HepG2 (cell line): ENCODE measurements around the gene PAQR5. TPM values are rescaled to one million over a fixed set of nuclear protein-coding genes. Genes with fewer than 3 reads are reported as not detected.

Source experiments
- HHEX ChIP-seq: IDR thresholded peaks from 2 replicates; pipeline ENCODE4 v1.6.1; 2016; ENCODE audit warnings: control low read depth
- polyA plus RNA-seq, 8 experiments: library from polyadenylated mRNA; depleted of rRNA in 3 of 8; stranded (reverse) in 7 of 8; unstranded in 1 of 8; fragments of >200 nt; fragmentation: Illumina TruSeq in 4 of 8; extraction: Trizol in 4 of 8; gene quantifications; 2 replicates each; pipeline versions ENCODE4 v1.2.1 to v1.2.3, GENCODE V29; 2011 to 2016; ENCODE audit warnings: low read depth in 4 of 8, missing spikeins in 1 of 8, mixed read lengths in 1 of 8; ENCODE audit not compliant: insufficient read depth in 1 of 8
- total RNA-seq, 5 experiments: library from RNA; depleted of rRNA; stranded (reverse); fragments of >200 nt; fragmentation: Illumina TruSeq; extraction: Trizol; gene quantifications; 2 replicates each; pipeline ENCODE4 v1.2.3, GENCODE V29; 2016; ENCODE audit warnings: low read depth in 1 of 5

Gene PAQR5
- total and polyA plus RNA-seq, 2 of the 13 experiments (the other 11 are each of a cell fraction or from before 2014, with no cell fraction given): 0.53 to 1.3 TPM

- TF ChIP-seq HHEX (CRISPR knock-in tag): no peak
- TF ChIP-seq, all 625 proteins: peak for 9
Measured at GRCh38 chr15:69456208-69457166, 157.8 kb downstream of the PAQR5 start (continued).

Other genes with a start within 250 kb of the PAQR5 start
- gene GLCE, start 138.3 kb upstream of the PAQR5 start, total RNA-seq (2016; rRNA removed; fragmentation: Illumina TruSeq; extraction: Trizol): 11.0 and 12.9 TPM in 2 replicates
- 21.4 and 23.4 TPM in 2 replicates for gene GLCE, start 138.3 kb upstream of the PAQR5 start, polyA plus RNA-seq (2011; rRNA removed)
- 38.1 and 51.2 TPM in 2 replicates for gene KIF23, start 115.4 kb downstream of the PAQR5 start, total RNA-seq (2016; rRNA removed; fragmentation: Illumina TruSeq; extraction: Trizol)
- 8.4 and 11.3 TPM in 2 replicates for gene KIF23, start 115.4 kb downstream of the PAQR5 start, polyA plus RNA-seq (2011; rRNA removed)
- gene RPLP1, start 153.9 kb downstream of the PAQR5 start, total RNA-seq (2016; rRNA removed; fragmentation: Illumina TruSeq; extraction: Trizol): 797 and 817 TPM in 2 replicates
- 929 and 1,118 TPM in 2 replicates for gene RPLP1, start 153.9 kb downstream of the PAQR5 start, polyA plus RNA-seq (2011; rRNA removed)